Endothelial cell of hepatic sinusoid (primary cell): ENCODE measurements around the gene CLCNKB.

Experiments
- in situ Hi-C: cut with HindIII; loops from 2 replicates; pipeline ENCODE4 v1.10.0; 2017; ENCODE audit warnings: low sequenced_read_pairs

CLCNKB gene

GRCh38 chr1:16072095-16072494 lies 28.5 kb downstream of the CLCNKB start:
- in situ Hi-C loops = no loop called here

GRCh38 chr1:16072616-16073484 lies 29.3 kb downstream of the CLCNKB start:
- in situ Hi-C loops = no loop called here

GRCh38 chr1:16073490-16074119 lies 30.0 kb downstream of the CLCNKB start, which contains the start of gene FAM131C:
Gene FAM131C, minus strand, starts transcription at chr1:16073651. Its CDS starts 209 bp downstream, at chr1:16073442.
- in situ Hi-C loops = no loop called here

- in situ Hi-C loops = no loop called here
Measured at GRCh38 chr1:16074217-16074616, 30.6 kb downstream of the CLCNKB start.

- in situ Hi-C loops = no loop called here
Measured at GRCh38 chr1:16075337-16076030, 31.9 kb downstream of the CLCNKB start.

- in situ Hi-C loops = no loop called here
Measured at GRCh38 chr1:16076031-16076864, 32.7 kb downstream of the CLCNKB start.

- in situ Hi-C loops = no loop called here
Measured at GRCh38 chr1:16076865-16077238, 33.3 kb downstream of the CLCNKB start.

- in situ Hi-C loops = no loop called here
Measured at GRCh38 chr1:16077406-16078245, 34.0 kb downstream of the CLCNKB start.

GRCh38 chr1:16078925-16079656 lies 35.5 kb downstream of the CLCNKB start:
- in situ Hi-C loops = no loop called here

- in situ Hi-C loops = loop anchor here (5.0 kb wide), 2 partner anchors 47 to 97 kb away; no protein-coding TSS in a partner anchor
Measured at GRCh38 chr1:16080422-16081150, 37.0 kb downstream of the CLCNKB start.

GRCh38 chr1:16081636-16082035 lies 38.1 kb downstream of the CLCNKB start:
- in situ Hi-C loops = loop anchor here (5.0 kb wide), 2 partner anchors 46 to 96 kb away; no protein-coding TSS in a partner anchor

- in situ Hi-C loops = loop anchor here (5.0 kb wide), 2 partner anchors 45 to 95 kb away; no protein-coding TSS in a partner anchor
Measured at GRCh38 chr1:16082283-16083038, 38.9 kb downstream of the CLCNKB start.

- in situ Hi-C loops = loop anchor here (5.0 kb wide), 2 partner anchors 44 to 94 kb away; no protein-coding TSS in a partner anchor
Measured at GRCh38 chr1:16083486-16083885, 39.9 kb downstream of the CLCNKB start.

- in situ Hi-C loops = no loop called here
Measured at GRCh38 chr1:16085522-16085921, 41.9 kb downstream of the CLCNKB start.

GRCh38 chr1:16087733-16088132 lies 44.2 kb downstream of the CLCNKB start:
- in situ Hi-C loops = no loop called here

- in situ Hi-C loops = no loop called here
Measured at GRCh38 chr1:16088351-16088911, 44.8 kb downstream of the CLCNKB start.

GRCh38 chr1:16088996-16089395 lies 45.4 kb downstream of the CLCNKB start:
- in situ Hi-C loops = no loop called here
